ENCODE results near the gene IGF2R. TPM values are rescaled to one million over a fixed set of nuclear protein-coding genes. Genes with fewer than 3 reads are reported as not detected.

Gene IGF2R
- total and polyA plus RNA-seq, 2 donors (not counting 1 experiment from before 2014, with no cell fraction given), result 9.5 to 53.3 TPM

GRCh38 chr6:160005861-160006540, 37.1 kb downstream of the IGF2R start:
- Histone ChIP-seq H3K27ac (ENCODE audit: low read length in 2 of 2) (no peak overlapping the region), H2AFZ (ENCODE audit: insufficient read depth, low read depth, low read length, poor library complexity, severe bottlenecking) (no peak overlapping the region), H4K20me1 (ENCODE audit: control insufficient read depth, insufficient read depth, low read length, poor library complexity, severe bottlenecking) (peaks cover 51% of the 10 kb centered on the region), H3K9me3 (ENCODE audit: control extremely low read depth in 1 of 3, control insufficient read depth in 2 of 3, insufficient read depth in 1 of 3, low read length in 2 of 3) (peaks cover 0 to 25% (median 0%) of the 10 kb centered on the region in 3 donors), H3K79me2 (ENCODE audit: control insufficient read depth, insufficient read depth, low read length) (peaks cover 57% of the 10 kb centered on the region), H3K4me2 (replicated peaks; ENCODE audit: low read depth, low read length, poor library complexity, severe bottlenecking) (peak overlapping the region; percentile 22), H3K36me3 (replicated peaks in 1 of 2; ENCODE audit: control extremely low read depth in 1 of 2, control insufficient read depth in 1 of 2, extremely low read depth in 1 of 2, insufficient read depth in 2 of 2, low read length in 1 of 2) (peaks cover 11 to 13% of the 10 kb centered on the region in 2 experiments), H3K4me1 (ENCODE audit: control insufficient read depth in 2 of 2, insufficient read depth in 2 of 2, low read length in 2 of 2) (no peaks in the 10 kb centered on the region), H3K27me3 (replicated peaks in 1 of 4; ENCODE audit: control extremely low read depth in 1 of 4, control insufficient read depth in 3 of 4, insufficient read depth in 4 of 4, low read length in 3 of 4) (no peaks in the 10 kb centered on the region), H3K4me3 (ENCODE audit: control extremely low read depth in 1 of 5, extremely low read depth in 1 of 5, insufficient read depth in 1 of 5, low read depth in 2 of 5, low read length in 4 of 5) (no peak overlapping the region), H3K9ac (ENCODE audit: low read length) (no peak overlapping the region)
- ATAC-seq (ENCODE audit: low read depth), result no peak
- 70% methylated on average over 57 of the region's 57 CpGs for WGBS (ENCODE audit: insufficient coverage)
- CTCF ChIA-PET, result no interaction called here
- Mint-ChIP-seq H3K4me1 (peaks cover 19% of the 10 kb centered on the region), H3K4me3 (no peak overlapping the region), H3K9me3 (ENCODE audit: insufficient read depth) (no peaks in the 10 kb centered on the region), H3K27ac (no peak overlapping the region), H3K27me3 (no peaks in the 10 kb centered on the region)
- intact Hi-C loops (cut with micrococcal nuclease), result no loop called here
- no peak for DNase-seq
- POLR2A ChIA-PET, result no interaction called here
- no peak for TF ChIP-seq EZH2 (IDR thresholded peaks at IDR 0.05; ENCODE audit: borderline replicate concordance, insufficient read depth, low read depth, low read length, poor library complexity, severe bottlenecking)
- no peak for TF ChIP-seq CTCF (IDR thresholded peaks at IDR 0.05)

- intact Hi-C loops (cut with micrococcal nuclease), result no loop called here
- 100% methylated on average over 1 of the region's 1 CpG for WGBS (ENCODE audit: insufficient coverage)
Observed at GRCh38 chr6:160007145-160007544, 38.3 kb downstream of the IGF2R start.

More at GRCh38 chr6:160007145-160007544, 38.3 kb downstream of the IGF2R start:
- H3K4me3 ChIP-seq (ENCODE audit: control extremely low read depth in 1 of 5, extremely low read depth in 1 of 5, insufficient read depth in 1 of 5, low read depth in 2 of 5, low read length in 4 of 5), result no peak overlapping the region
- H4K20me1 ChIP-seq (ENCODE audit: control insufficient read depth, insufficient read depth, low read length, poor library complexity, severe bottlenecking), result peaks cover 41% of the 10 kb centered on the region
- TF ChIP-seq EZH2 (IDR thresholded peaks at IDR 0.05; ENCODE audit: borderline replicate concordance, insufficient read depth, low read depth, low read length, poor library complexity, severe bottlenecking) (no peak), CTCF (IDR thresholded peaks at IDR 0.05) (no peak)
- no peak overlapping the region for H3K27ac ChIP-seq (ENCODE audit: low read length in 2 of 2)
- H3K79me2 ChIP-seq (ENCODE audit: control insufficient read depth, insufficient read depth, low read length), result peaks cover 46% of the 10 kb centered on the region
- DNase-seq (no peak), ATAC-seq (ENCODE audit: low read depth) (no peak)
- no peaks in the 10 kb centered on the region for H3K4me1 ChIP-seq (ENCODE audit: control insufficient read depth in 2 of 2, insufficient read depth in 2 of 2, low read length in 2 of 2)
- H3K4me2 ChIP-seq (replicated peaks; ENCODE audit: low read depth, low read length, poor library complexity, severe bottlenecking), result no peak overlapping the region
- peaks cover 14 to 21% of the 10 kb centered on the region in 2 experiments for H3K36me3 ChIP-seq (replicated peaks in 1 of 2; ENCODE audit: control extremely low read depth in 1 of 2, control insufficient read depth in 1 of 2, extremely low read depth in 1 of 2, insufficient read depth in 2 of 2, low read length in 1 of 2)
- no peaks in the 10 kb centered on the region for H3K27me3 ChIP-seq (replicated peaks in 1 of 4; ENCODE audit: control extremely low read depth in 1 of 4, control insufficient read depth in 3 of 4, insufficient read depth in 4 of 4, low read length in 3 of 4)
- Mint-ChIP-seq H3K27ac (no peak overlapping the region), H3K4me1 (peaks cover 19% of the 10 kb centered on the region), H3K9me3 (ENCODE audit: insufficient read depth) (no peaks in the 10 kb centered on the region), H3K27me3 (no peaks in the 10 kb centered on the region), H3K4me3 (no peak overlapping the region)
- ChIA-PET CTCF (no interaction called here), POLR2A (no interaction called here)
- H2AFZ ChIP-seq (ENCODE audit: insufficient read depth, low read depth, low read length, poor library complexity, severe bottlenecking), result no peak overlapping the region
- no peak overlapping the region for H3K9ac ChIP-seq (ENCODE audit: low read length)
- H3K9me3 ChIP-seq (ENCODE audit: control extremely low read depth in 1 of 3, control insufficient read depth in 2 of 3, insufficient read depth in 1 of 3, low read length in 2 of 3), result peaks cover 0 to 25% (median 0%) of the 10 kb centered on the region in 3 donors
